Measurements from ENCODE around the gene PPP1R3A.

Gene PPP1R3A

GRCh38 chr7:113883096-113883495, 35.7 kb downstream of the PPP1R3A start:
- no peak for DNase-seq (ENCODE audit: low read depth in 2 of 2)

- no peak for DNase-seq (ENCODE audit: low read depth in 2 of 2)
These were observed 38.2 kb downstream of the PPP1R3A start for GRCh38 chr7:113880559-113880958.

- DNase-seq (ENCODE audit: low read depth in 2 of 2) = no peak
These were observed 40.3 kb downstream of the PPP1R3A start for GRCh38 chr7:113878394-113878992.

GRCh38 chr7:113875224-113875623, 43.6 kb downstream of the PPP1R3A start:
- DNase-seq (ENCODE audit: low read depth in 2 of 2) = no peak

- no peak for DNase-seq (ENCODE audit: low read depth in 2 of 2)
These were observed 45.2 kb downstream of the PPP1R3A start for GRCh38 chr7:113873554-113874151.

GRCh38 chr7:113872981-113873380, 45.8 kb downstream of the PPP1R3A start:
- DNase-seq (ENCODE audit: low read depth in 2 of 2) = no peak

GRCh38 chr7:113867325-113867724, 51.5 kb downstream of the PPP1R3A start:
- no peak for DNase-seq (ENCODE audit: low read depth in 2 of 2)

- no peak for DNase-seq (ENCODE audit: low read depth in 2 of 2)
These were observed 62.8 kb downstream of the PPP1R3A start for GRCh38 chr7:113856010-113856409.

GRCh38 chr7:113840954-113841353, 77.9 kb downstream of the PPP1R3A start:
- no peak for DNase-seq (ENCODE audit: low read depth in 2 of 2)

GRCh38 chr7:113835367-113835766, 83.4 kb downstream of the PPP1R3A start:
- DNase-seq (ENCODE audit: low read depth in 2 of 2) = no peak

GRCh38 chr7:113832196-113832745, 86.5 kb downstream of the PPP1R3A start:
- DNase-seq (ENCODE audit: low read depth in 2 of 2) = no peak

GRCh38 chr7:113831556-113831955, 87.3 kb downstream of the PPP1R3A start:
- no peak for DNase-seq (ENCODE audit: low read depth in 2 of 2)

- no peak for DNase-seq (ENCODE audit: low read depth in 2 of 2)
These were observed 90.2 kb downstream of the PPP1R3A start for GRCh38 chr7:113828581-113828980.
